Frontal cortex (tissue), 4 donors: ENCODE data around the gene SEM1. TPM values are rescaled to one million over a fixed set of nuclear protein-coding genes. Genes with fewer than 3 reads are reported as not detected.
"Not testable (repeated sequence)": the region's sequence is repeated elsewhere in the genome, so short reads cannot be mapped to it uniquely, and the experiment has no call there.

Experiments
- DNase-seq, 2 donors: peaks; one replicate each; pipeline ENCODE4 v3.0.0; 2012; ENCODE audit warnings: low spot score in 2 of 2
- FAIRE-seq: peaks from 2 replicates; lab custom pipeline; 2012; peaks lifted over from hg19 to GRCh38; lab: Jason Lieb, UNC
- total RNA-seq: library from RNA; depleted of rRNA; stranded (reverse); fragments of >200 nt; gene quantifications from one replicate; pipeline ENCODE4 v1.2.3, GENCODE V29; 2014
- donor health status: control.
- donor health status: control.
- donor health status: control.

SEM1 gene
- total RNA-seq, result 17.1 TPM

DNA sequence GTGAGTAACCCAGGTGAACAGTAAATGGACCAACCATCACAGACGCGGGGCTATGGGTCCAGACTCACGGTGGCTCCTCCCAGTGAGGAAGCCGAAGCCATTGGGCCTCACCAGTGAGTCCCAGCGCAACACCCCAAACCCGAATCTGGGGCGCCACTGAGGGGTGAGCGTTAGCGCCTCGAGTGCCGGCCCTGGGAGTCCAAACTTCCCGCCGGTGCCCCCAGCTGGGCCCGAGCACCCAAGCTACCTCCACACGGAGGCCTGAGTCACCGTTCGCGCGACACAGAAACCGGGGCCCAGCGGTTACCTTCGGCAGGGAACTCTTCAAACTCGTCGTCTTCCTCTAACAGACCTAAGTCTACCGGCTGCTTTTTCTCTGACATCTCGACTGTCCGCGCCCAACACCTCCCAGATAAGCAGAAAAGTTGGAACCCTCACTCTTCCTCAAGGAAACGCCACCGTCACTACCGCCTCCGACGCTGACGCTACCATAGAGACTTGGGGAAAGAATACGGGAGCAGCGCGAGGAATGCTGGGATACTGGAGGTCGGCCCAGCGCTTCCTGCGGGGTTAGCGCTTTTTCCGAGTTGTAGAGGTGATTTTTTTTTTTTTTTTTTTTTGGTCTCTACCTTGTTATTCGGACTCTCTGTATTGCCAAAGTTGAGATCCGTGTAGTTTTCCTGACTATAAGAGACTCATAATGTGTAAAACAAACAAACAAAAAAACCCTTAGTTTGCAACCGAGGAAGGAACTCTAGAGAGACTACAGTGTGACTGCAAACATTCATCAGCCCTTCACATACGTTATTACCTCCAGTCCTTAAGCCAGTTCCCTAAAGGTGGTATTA lies at the start of gene SEM1:
TSS of gene SEM1 (minus strand) at position 466 of the 848 bp plus-strand sequence. CDS start at position 383, 83 bp downstream.
- DNase-seq (peak; percentile 62 to 65), FAIRE-seq (no peak)

DNA sequence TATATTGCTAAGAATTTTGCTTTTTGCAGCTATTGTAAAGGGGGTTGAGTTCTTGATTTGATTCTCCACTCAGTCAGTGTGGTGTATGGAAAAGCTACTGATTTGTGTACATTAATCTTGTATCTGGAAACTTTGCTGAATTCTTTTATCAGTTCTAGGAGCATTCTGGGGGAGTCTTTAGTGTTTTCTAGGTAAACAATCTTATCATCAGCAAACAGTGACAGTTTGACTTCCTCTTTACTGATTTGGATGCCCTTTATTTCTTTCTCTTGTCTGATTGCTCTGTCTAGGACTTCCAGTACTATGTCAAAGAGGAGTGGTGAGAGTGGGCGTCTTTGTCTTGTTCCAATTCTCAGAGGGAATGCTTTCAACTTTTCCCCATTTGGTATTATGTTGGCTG lies 48.2 kb upstream of the SEM1 start:
- FAIRE-seq, result not testable (repeated sequence)

DNA sequence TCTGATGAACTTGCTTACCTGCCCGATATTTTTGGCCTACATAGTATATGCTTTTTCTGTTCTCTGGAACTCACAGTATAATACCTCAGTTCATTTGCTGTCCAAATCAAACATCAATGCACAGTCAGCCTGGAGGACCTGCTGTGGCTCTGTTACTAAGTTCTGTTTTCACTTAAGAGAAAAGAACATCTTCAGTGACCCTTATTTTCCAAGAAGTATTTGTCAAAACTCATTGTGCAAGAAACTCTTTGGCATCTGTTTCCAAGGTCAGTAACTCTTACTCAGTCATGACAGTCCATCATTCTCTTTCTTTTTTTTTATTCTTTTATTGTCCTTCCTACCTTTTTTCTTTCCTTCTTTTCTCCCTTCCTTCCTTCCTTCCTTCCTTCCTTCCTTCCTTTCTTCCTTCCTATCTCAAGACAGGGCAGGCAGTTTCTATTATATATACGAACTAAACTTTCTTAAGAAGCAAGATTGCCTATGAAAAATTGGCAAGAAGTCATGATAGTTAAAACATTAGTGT lies 37.8 kb upstream of the SEM1 start:
- FAIRE-seq (no peak), DNase-seq (no peak)

More for the DNA sequence above, 48.2 kb upstream of the SEM1 start:
- not testable (repeated sequence) for DNase-seq

DNA sequence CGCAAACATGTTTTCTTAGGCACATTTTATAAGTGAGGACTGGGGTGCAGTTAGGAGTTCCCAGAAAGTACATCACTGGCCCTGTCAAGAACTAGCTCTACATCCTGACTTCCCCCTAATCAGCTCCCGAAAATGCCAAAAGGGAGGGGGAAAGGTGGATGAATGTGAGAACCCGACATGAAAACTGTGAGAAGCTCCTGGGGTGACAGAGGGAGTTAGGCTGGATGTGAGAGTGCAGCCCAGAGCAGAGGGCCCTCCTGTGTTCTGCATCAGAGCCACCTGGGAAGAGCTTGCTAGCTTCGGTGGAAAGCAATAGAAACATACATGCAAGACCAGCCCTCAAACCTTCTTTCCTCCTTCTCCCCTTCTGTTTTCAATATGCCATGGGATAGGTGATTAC lies 30.5 kb upstream of the SEM1 start:
- DNase-seq, result no peak
- no peak for FAIRE-seq

DNA sequence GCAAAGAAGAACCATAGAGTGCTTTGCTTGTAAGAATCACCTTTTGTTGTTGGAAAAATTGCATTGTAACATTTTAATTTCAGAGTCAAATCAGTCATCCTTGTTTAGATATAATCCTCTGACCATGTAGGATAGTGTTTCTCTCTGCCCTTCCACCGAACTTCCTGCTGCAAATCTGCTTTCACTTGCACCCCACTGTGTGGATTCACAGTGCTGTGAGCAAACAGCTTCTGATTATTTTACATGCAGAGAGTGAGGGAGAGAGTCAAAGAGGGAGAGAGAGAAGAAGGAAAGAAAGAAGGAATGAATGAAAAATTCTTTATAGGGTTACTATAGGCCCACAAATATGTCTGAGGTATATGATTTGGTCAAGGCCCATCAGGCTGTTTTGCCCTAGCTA lies 30.0 kb upstream of the SEM1 start:
- FAIRE-seq (no peak), DNase-seq (no peak)

DNA sequence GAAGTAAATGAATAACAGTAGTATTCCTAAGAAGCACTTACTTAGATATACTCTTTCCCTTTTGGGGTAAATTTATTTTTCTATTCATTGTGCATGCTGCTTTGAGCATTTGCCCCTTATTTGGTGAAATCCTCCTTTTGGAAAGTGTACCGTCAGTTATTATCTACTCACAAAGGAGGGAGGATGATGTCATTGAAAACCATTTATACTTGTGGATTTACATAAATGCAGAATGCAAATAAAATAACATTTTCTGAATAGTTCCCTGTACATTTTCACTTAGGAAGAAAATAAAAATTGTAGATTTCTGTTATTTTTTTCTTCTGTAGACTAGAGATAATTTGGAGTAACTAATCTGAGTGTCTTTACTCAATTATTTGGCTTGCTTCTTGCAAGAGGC lies 29.5 kb upstream of the SEM1 start:
- DNase-seq, result no peak
- FAIRE-seq, result no peak

DNA sequence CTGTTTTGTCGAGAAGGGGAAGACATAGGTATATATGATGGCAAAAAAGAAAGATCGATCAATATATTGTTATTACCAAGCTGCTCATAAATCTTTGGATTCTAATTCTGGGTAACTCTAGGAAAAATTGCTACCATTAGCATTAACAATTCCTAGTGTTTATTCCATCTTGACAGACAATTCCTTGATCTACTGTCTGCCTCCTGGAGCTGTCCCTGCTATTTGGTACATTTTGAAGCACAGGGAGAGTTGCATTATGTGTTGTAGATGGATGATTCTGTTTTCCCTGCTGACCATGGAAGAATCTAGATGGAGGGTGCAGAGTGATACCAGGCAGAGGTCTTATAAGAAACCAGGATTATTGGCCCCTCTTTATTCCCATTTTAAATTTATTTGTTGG lies 29.1 kb upstream of the SEM1 start:
- FAIRE-seq (no peak), DNase-seq (no peak)

DNA sequence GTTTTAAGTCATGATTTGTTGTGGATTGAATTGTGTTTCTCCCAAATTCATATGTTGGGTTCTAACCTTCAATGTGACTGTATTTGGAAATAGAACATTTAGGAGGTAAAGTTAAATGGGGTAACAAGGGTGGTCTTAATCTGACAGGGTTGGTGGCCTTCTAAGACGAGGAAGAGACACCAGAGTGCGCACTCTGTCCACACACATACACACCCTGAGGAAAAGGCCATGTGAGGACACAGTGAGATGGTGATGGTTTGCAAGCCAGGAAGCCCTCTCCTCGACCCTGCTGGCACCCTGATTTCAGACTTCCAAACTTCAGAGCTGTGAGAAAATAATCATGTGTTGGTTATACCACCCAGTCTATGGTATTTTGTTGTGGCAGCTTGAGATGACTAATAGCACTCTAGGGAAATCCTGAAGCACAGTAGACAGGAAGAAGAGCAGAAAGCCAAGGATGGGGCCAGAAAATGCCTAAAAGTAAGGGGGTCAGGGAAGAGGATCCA lies 28.0 kb upstream of the SEM1 start:
- DNase-seq (no peak), FAIRE-seq (no peak)

DNA sequence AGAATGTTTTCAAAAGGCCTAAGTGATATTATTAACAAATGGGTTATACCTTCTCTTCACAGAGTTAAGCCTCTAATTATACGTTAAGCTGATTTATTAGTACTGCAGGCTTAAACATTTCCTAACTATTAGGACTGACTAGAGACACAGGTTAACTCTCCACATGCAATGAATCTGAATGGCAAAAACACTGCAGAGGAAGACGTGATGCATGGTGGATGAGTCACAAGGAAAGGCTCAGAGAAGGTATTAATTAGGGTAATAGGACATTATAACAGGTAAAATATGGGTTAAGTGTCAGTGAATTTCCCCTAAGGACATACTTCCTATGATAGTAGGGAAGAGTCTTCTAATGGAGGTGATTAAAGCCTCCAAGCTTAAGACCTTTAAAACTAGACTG lies 24.7 kb upstream of the SEM1 start:
- DNase-seq (no peak), FAIRE-seq (no peak)

DNA sequence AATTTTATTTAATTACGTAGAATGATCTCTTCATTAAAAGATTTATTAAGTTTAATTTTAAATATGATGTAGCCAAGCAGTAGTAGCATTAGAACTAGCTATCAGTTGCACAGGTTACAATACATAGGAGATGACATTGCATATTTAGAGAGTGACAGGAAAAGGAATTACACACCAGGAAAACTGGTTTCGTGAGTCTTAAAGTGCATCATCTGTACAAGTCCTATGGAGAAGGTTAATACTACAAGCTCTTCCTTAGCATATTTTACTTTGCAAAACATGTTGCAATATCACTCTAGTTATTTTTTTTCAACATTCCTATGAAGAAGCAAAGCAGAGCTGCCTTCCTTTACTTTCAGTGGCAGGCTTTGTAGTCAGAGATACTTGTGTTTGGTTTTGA lies 20.2 kb upstream of the SEM1 start:
- FAIRE-seq (no peak), DNase-seq (no peak)

DNA sequence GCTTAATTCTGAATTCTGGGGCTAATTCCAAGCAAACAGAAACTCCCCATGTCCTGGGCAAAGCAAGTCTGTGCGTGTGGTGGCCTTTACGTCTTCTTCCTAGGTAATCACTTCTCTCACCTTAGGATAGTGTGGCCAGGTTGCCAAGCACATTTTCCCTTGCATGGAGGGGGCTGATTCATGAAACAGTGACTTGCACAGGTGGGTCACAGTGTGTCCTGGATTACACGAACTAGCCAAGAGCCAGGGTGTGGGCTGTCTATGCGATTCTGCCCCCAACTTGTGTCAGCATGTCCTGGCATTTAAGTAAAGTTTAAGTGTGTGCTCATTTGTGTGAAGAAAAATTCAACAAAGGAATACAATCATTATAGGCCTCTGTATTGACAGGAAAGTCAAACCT lies 18.5 kb upstream of the SEM1 start:
- FAIRE-seq, result no peak
- no peak for DNase-seq

DNA sequence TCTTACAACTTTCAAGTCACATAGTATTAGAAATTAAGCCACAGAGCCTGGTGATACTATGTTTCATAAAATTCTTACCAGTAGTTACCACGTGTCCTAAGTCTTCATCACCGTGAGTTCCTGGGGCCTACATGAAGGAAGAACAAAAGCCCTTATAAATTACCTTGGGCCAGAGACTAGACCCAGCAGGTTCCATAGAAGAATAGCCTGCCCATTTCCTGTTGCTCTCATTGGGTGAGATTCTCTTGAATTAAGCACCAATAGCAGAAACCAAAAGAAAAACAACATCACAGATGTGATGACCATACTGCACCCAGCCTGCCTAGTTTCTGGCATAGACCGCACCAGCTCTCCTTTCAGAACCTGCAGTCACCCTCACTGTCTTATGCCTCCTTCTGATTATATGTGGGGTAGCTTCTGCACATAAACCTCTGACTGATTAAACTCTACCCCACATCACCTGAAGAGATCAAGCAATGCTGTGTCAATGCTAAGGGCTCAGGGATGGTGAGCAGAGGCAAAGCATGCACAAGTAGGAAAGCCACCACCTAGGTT lies 18.0 kb upstream of the SEM1 start:
- DNase-seq (no peak), FAIRE-seq (no peak)

DNA sequence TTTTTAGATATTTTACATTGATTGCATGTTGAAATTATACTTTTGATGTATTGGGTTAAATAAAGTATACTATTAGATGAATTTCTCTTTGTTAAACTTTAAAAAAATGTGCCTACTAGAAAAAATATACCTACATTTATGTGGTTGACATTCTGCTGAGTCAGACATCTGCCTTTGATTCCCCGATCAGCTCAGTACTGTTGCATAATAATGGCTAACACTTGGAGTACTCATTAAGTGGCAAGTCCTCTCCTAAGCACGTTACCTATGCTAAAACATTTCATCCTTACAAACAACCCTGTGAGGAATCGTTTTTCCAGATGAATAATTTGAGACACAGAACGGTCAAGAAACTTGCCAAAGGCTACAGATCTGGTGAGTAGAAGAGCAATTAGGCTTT lies 14.0 kb upstream of the SEM1 start:
- DNase-seq (no peak), FAIRE-seq (no peak)

DNA sequence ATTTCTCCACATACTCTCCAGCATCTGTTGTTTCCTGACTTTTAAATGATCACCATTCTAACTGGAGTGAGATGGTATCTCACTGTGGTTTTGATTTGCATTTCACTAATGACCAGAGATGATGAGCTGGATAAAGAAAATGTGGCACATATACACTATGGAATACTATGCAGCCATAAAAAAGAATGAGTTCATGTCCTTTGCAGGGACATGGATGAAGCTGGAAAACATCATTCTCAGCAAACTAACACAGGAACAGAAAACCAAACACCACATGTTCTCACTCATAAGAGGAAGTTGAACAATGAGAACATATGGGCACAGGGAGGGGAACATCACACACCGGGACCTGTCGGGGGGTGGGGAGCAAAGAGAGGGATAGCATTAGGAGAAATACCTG lies 13.3 kb upstream of the SEM1 start:
- FAIRE-seq, DNase-seq: not testable (repeated sequence)

DNA sequence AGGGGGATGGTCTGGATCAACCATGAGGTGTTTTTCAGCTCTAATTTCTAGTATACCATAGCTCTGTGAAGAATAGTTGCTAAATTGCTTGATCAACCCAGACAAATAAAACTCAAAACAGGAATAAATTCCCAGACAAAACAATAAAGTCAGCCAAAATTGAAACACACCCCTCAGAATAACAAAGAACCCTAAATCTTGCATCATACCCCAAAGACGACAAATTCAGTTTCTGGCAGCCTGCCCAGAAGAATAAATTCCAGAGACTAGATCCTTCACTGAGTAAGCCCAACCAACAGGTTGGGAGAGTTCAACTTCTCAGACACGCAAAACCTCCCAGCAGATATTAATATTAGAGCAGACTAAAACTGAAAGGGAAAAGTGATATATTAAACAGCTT lies 11.2 kb upstream of the SEM1 start:
- DNase-seq (no peak), FAIRE-seq (no peak)

DNA sequence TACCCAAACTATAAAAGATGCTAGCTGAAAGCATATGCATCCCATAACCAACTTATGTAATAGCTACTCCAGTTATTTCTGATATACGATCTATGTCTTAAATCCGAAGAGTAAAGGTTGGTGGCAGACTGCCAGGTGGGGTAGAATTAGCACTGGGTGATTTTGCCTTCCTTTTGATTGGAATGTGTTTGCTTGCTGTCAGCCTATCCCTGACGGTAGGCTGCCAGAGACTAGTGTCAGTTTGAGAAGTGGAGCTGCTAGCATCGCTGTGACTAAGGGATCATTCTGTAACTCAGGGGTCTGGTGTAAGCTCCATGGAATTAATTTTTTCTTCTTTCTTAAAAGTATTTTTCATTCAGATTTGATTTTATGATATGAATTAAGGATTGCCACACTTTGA lies 9.5 kb upstream of the SEM1 start:
- no peak for DNase-seq
- no peak for FAIRE-seq

DNA sequence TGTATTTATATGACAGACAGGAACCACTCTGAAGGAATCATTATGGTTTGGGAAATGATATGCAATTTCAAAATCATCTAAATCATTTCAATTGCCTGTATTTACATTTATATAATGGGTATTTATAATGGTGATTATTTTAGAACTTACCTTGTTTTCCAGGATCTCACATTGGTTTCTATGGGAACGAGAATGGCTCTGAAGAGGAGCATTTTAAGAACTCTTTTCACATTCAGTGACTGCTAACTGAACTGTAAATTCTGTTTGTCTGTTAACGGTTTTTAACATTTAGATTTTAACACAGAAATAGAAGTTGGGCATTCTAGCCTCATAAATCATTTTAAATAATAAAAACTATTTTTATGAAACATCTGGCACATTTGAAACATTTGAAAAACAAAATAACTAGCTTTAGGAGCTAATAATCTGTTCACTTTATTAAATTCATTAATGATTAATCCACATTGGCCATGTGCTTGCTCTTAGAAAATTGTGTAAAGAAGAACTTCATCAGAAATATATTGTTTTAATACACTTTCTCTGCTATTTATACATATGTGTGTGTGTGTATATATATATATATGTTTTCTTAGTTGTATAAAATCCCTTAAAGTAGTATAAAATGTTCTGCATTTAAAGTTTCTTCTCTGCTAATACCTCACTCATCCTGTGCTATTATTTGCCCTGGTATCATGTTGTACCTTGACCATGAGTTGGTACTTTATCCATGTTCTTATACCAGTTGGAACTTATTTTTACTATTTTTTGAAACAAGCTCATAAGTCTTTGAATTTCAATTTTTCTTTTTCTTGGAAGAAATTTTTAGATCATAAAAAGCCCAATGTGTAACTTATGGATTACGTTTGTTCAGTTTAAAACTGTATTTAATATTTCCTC lies 8.7 kb upstream of the SEM1 start:
- no peak for DNase-seq

DNA sequence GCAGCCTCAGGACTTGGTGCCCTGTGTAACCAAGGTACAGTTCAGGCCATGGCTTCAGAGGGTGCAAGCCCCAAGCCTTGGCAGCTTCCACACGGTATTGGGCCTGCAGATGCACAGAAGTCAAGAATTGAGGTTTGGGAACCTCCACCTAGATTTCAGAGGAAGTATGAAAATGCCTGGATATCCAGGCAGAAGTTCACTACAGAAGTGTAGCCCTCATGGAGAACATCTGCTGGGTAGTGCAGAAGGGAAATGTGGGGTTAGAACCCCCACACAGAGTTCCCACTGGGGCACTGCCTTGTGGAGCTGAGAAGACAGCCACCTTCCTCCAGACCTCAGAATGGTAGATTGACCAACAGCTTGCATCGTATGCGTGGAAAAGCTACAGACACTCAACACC lies 3.4 kb upstream of the SEM1 start:
- DNase-seq (no peak), FAIRE-seq (no peak)

More for the DNA sequence above, 8.7 kb upstream of the SEM1 start:
- no peak for FAIRE-seq

DNA sequence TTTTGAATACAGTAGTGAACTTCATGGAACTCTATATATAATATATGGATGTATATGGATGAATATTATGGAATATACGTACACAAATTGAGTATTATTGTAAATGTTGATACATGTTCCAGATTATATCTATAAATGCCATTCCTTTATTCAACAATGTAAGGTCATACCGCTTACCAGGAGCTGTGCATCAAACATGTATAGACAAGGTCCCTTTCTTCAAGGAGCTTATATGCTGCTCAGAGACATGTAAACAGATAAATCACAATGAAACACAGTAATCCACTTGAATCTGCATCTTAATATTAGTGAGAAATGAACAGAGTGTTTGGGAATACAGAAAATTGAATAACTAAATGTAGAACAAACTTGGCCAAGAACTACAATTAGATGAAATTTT lies 898 bp upstream of the SEM1 start:
- no peak for DNase-seq

DNA sequence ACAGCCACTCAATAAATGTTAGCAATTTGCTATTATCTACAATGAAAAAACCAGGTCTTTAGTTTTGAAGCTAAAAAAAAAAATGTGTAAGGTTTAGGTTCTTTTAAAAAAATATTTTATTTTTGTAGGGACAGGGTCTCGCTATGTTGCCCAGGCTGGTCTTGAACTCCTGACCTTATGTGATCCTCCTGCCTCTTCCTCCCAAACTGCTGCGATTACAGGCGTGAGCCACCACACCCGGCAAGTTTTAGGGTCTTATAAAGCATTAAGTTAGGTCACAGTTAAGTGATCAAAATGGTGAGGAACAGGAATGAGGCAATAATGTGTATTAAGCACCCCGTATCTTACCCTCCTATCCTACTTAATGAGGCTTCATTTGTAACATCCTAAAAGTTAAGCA lies 774 bp downstream of the SEM1 start:
- FAIRE-seq (no peak), DNase-seq (no peak)

More for the DNA sequence above, 898 bp upstream of the SEM1 start:
- FAIRE-seq, result no peak
